DND-41 (cell line): ENCODE results near the gene ADAMTS8.

ENCODE experiments used
- ATAC-seq: fragments of 200-7000 bp; cut with Tn5 transposase; 3 replicates; pipeline ENCODE4 v1.9.1; 2021; ENCODE audit warnings: low read depth; ENCODE audit not compliant: insufficient read depth
- DNase-seq: peaks from one replicate; pipeline ENCODE4 v3.0.0-alpha.2; 2020
- H2AFZ ChIP-seq: 2 replicates; pipeline ENCODE4 v1.6.0; 2012; ENCODE audit warnings: low read depth, low read length
- H3K27ac ChIP-seq: 2 replicates; pipeline ENCODE4 v1.5.1; 2012; ENCODE audit warnings: low read length, inconsistent platforms
- H3K27me3 ChIP-seq: fragments of 200-600 bp; sonication (generic); 2 replicates; pipeline ENCODE4 v1.6.0; 2012; ENCODE audit warnings: low read length, mild to moderate bottlenecking, inconsistent platforms; ENCODE audit not compliant: insufficient read depth, poor library complexity
- H3K36me3 ChIP-seq: 2 replicates; pipeline ENCODE4 v1.5.1; 2012; ENCODE audit warnings: low read length, inconsistent platforms; ENCODE audit not compliant: insufficient read depth
- H3K4me1 ChIP-seq: 2 replicates; pipeline ENCODE4 v1.5.1; 2012; ENCODE audit warnings: mild to moderate bottlenecking, low read length; ENCODE audit not compliant: insufficient read depth
- H3K4me2 ChIP-seq: 2 replicates; pipeline ENCODE4 v1.6.0; 2012; ENCODE audit warnings: mild to moderate bottlenecking, moderate library complexity, low read length, inconsistent platforms; ENCODE audit not compliant: insufficient read depth
- H3K4me3 ChIP-seq, 2 experiments: fragments of 200-600 bp in 1 of 2; shearing (Covaris generic) in 1 of 2; 2 replicates each; pipeline ENCODE4 v1.5.1; 2012 to 2016; ENCODE audit warnings: inconsistent platforms in 2 of 2, low read length in 2 of 2, mild to moderate bottlenecking in 2 of 2, low read depth in 1 of 2, moderate library complexity in 1 of 2
- H3K79me2 ChIP-seq: 2 replicates; pipeline ENCODE4 v1.6.0; 2012; ENCODE audit warnings: low read length, inconsistent platforms; ENCODE audit not compliant: insufficient read depth
- H3K9ac ChIP-seq: 2 replicates; pipeline ENCODE4 v1.6.0; 2012; ENCODE audit warnings: low read depth, mild to moderate bottlenecking, inconsistent platforms, low read length, moderate library complexity
- H3K9me3 ChIP-seq: 2 replicates; pipeline ENCODE4 v1.5.1; 2012; ENCODE audit warnings: low read length, moderate library complexity, mild to moderate bottlenecking, inconsistent platforms; ENCODE audit not compliant: insufficient read depth, severe bottlenecking
- H4K20me1 ChIP-seq: 2 replicates; pipeline ENCODE4 v1.6.0; 2012; ENCODE audit warnings: low read length; ENCODE audit not compliant: insufficient read depth
- CTCF ChIP-seq: IDR thresholded peaks from 2 replicates; pipeline ENCODE4 v1.5.1; 2012; ENCODE audit warnings: borderline replicate concordance, low read length, moderate library complexity, mild to moderate bottlenecking; ENCODE audit not compliant: poor library complexity, severe bottlenecking; ENCODE audit errors: extremely low read depth
- EZH2 ChIP-seq: IDR thresholded peaks from 3 replicates; pipeline ENCODE4 v1.6.1; 2012; ENCODE audit warnings: borderline replicate concordance, low read depth, mild to moderate bottlenecking, moderate library complexity, low read length, inconsistent platforms; ENCODE audit not compliant: severe bottlenecking

Gene ADAMTS8

GRCh38 chr11:130462931-130463330 is 34.5 kb upstream of the ADAMTS8 start:
- DNase-seq (no peak), ATAC-seq (no peak)
- Histone ChIP-seq H3K4me3 (no peak overlapping the region), H3K9me3 (no peaks in the 10 kb centered on the region), H3K79me2 (no peaks in the 10 kb centered on the region), H3K9ac (no peak overlapping the region), H4K20me1 (no peaks in the 10 kb centered on the region; the same call in 1 of the 2 replicates), H3K4me1 (no peaks in the 10 kb centered on the region), H3K4me2 (no peak overlapping the region), H3K36me3 (no peaks in the 10 kb centered on the region), H2AFZ (no peak overlapping the region), H3K27ac (no peak overlapping the region), H3K27me3 (peaks cover 7% of the 10 kb centered on the region)
- TF ChIP-seq CTCF (no peak), EZH2 (no peak)

GRCh38 chr11:130462101-130462885 is 33.9 kb upstream of the ADAMTS8 start:
- TF ChIP-seq CTCF (no peak), EZH2 (no peak)
- H3K79me2 ChIP-seq, result no peaks in the 10 kb centered on the region
- H3K9ac ChIP-seq, result no peak overlapping the region
- no peak overlapping the region for H3K4me2 ChIP-seq
- H2AFZ ChIP-seq, result no peak overlapping the region
- H3K27me3 ChIP-seq, result peaks cover 7% of the 10 kb centered on the region
- no peak overlapping the region for H3K4me3 ChIP-seq
- H3K9me3 ChIP-seq, result no peaks in the 10 kb centered on the region
- ATAC-seq (no peak), DNase-seq (no peak)
- no peak overlapping the region for H3K27ac ChIP-seq
- H3K36me3 ChIP-seq, result no peaks in the 10 kb centered on the region
- H4K20me1 ChIP-seq, result no peaks in the 10 kb centered on the region; the same call in 1 of the 2 replicates
- no peaks in the 10 kb centered on the region for H3K4me1 ChIP-seq

GRCh38 chr11:130459521-130459920 is 31.1 kb upstream of the ADAMTS8 start:
- H3K27me3 ChIP-seq, result peaks cover 7% of the 10 kb centered on the region
- H3K9me3 ChIP-seq, result no peaks in the 10 kb centered on the region
- no peaks in the 10 kb centered on the region for H3K36me3 ChIP-seq
- DNase-seq, result no peak
- no peaks in the 10 kb centered on the region; the same call in 1 of the 2 replicates for H4K20me1 ChIP-seq
- no peak overlapping the region for H3K9ac ChIP-seq
- TF ChIP-seq CTCF (no peak), EZH2 (no peak)
- no peaks in the 10 kb centered on the region for H3K4me1 ChIP-seq
- no peak overlapping the region for H2AFZ ChIP-seq
- no peaks in the 10 kb centered on the region for H3K79me2 ChIP-seq
- no peak overlapping the region for H3K4me2 ChIP-seq
- no peak overlapping the region for H3K27ac ChIP-seq
- ATAC-seq, result no peak
- H3K4me3 ChIP-seq, result no peak overlapping the region
